NCI-H69 (cell line): ENCODE measurements around the gene E2F2.
"Not testable (repeated sequence)": the region's sequence is repeated elsewhere in the genome, so short reads cannot be mapped to it uniquely, and the experiment has no call there.

Experiments
- DNase-seq: peaks from one replicate; lab custom pipeline; 2025; lab: John Stamatoyannopoulos, UW

E2F2 gene

GRCh38 chr1:23524716-23525401 is 6.2 kb downstream of the E2F2 start:
- DNase-seq: peak; percentile 97

- DNase-seq: no peak
Measured at GRCh38 chr1:23524163-23524562, 6.9 kb downstream of the E2F2 start.

- no peak for DNase-seq
Measured at GRCh38 chr1:23522244-23522982, 8.6 kb downstream of the E2F2 start.

DNA sequence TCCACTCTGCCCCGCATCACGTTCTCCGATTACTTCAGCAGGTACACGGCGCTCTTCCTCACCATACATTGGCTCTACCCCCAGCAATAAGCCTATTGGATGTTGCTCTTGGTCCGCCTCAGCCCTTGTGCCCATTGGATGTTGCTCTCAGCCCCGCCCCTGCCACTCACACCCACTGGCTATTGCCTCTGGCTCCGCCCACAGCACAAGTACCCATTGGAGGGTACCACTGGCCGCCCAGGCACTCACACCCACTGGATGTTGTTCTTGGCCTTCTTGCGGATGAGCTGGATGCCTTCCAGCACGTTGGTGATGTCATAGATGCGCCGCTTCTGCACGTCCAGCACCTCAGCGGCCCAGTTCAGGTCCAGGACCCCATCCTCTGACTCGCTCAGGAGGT is 9.4 kb downstream of the E2F2 start:
- no peak for DNase-seq

- no peak for DNase-seq
Measured at GRCh38 chr1:23517581-23517980, 13.5 kb downstream of the E2F2 start.

DNA sequence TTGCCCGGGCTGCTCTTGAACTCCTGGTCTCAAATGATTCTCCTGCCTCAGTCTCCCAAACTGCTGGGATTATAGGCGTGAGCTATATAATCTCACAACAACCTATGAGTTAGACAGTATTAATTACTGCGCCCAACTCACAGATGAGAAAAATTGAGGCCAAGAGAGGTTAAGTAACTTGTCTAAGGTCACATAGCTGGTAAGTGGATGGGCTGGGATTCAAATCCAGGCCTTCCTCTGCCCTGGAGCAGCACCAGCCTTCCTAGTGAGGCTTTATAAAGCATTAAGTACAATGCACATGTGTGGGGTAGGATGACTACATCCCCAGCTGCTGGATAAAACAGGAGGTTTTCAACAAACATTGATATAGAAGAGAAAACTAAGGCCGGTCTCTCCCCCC is 15.1 kb downstream of the E2F2 start:
- DNase-seq: no peak

- no peak for DNase-seq
Measured at GRCh38 chr1:23514111-23514679, 16.8 kb downstream of the E2F2 start.

DNA sequence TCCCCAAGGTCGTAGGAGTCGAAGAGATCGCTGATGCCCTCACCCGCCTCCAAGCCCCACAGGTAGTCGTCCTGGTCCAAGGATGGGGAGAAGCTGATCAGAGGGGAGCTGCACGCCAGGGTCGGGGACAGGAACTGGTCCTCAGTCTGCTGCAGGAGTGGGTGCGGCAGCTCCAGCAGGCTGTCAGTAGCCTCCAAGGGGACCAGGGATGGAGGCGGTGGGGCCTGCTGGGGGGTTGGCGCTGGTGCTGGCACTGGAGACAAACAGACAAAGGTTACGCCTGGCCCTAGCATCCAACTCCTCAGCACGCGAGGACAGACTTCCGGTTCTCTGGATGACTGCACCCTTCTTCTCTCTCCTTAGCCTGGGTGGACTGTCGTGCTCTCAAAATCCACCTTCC is 21.1 kb downstream of the E2F2 start:
- DNase-seq: no peak

- DNase-seq: no peak
Measured at GRCh38 chr1:23506376-23507107, 24.5 kb downstream of the E2F2 start.

- no peak for DNase-seq
Measured at GRCh38 chr1:23505851-23506250, 25.2 kb downstream of the E2F2 start.

DNA sequence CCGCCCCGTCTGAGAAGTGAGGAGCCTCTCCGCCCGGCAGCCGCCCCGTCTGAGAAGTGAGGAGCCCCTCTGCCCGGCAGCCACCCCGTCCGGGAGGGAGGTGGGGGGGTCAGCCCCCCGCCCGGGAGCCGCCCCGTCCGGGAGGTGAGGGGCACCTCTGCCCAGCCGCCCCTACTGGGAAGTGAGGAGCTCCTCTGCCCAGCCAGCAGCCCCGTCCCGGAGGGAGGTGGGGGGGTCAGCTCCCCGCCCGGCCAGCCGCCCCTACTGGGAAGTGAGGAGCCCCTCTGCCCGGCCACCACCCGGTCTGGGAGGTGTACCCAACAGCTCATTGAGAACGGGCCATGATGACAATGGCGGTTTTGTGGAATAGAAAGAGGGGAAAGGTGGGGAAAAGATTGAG is 26.9 kb downstream of the E2F2 start:
- DNase-seq: not testable (repeated sequence)

- DNase-seq: no peak
Measured at GRCh38 chr1:23502951-23503350, 28.1 kb downstream of the E2F2 start.

DNA sequence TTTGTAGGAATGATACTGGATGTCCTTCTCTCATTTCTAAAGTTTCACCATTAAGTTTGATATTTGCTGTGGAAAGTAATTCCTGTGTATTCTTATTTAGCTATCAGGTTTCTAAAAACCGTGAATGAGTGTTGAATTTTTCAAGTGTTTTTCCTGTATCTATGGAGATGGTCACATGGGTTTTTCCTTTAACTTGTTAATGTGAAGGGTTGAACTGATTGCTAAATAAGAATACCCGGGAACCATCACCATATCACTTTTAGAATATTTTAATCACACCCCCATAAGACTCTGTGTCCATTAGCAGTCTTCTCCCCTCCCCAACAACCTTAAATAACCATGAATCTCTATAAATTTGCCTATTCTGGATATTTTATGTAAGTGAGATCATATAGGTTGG is 30.6 kb downstream of the E2F2 start:
- DNase-seq: no peak

DNA sequence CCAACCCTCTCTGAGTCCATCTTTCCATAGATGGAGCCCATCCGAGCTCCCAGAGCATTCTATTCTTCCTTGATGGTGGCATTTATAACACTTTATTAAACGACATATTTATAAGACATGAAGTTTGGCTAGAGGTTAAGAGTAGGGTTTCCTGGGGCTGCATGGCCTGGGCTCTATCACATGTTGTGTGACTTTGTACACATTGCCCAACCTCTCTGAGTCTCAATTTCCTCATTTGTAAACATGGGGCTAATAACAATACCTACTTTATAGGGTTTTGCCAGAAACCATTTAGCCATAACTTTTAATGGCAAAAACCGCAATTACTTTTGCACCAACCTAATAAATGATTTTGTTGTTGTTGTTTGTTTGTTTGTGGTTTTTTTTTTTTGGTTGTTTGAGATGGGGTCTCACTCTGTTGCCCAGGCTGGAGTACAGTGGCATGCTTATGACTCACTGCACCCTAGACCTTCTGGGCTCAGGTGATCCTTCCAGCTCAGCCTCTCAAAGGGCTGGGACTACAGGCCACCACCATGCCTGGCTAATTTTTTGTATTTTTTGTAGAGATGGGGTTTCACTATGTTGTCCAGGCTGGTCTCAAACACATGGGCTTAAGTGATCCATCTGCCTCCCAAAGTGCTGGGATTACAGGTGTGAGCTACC is 33.1 kb downstream of the E2F2 start:
- no peak for DNase-seq

DNA sequence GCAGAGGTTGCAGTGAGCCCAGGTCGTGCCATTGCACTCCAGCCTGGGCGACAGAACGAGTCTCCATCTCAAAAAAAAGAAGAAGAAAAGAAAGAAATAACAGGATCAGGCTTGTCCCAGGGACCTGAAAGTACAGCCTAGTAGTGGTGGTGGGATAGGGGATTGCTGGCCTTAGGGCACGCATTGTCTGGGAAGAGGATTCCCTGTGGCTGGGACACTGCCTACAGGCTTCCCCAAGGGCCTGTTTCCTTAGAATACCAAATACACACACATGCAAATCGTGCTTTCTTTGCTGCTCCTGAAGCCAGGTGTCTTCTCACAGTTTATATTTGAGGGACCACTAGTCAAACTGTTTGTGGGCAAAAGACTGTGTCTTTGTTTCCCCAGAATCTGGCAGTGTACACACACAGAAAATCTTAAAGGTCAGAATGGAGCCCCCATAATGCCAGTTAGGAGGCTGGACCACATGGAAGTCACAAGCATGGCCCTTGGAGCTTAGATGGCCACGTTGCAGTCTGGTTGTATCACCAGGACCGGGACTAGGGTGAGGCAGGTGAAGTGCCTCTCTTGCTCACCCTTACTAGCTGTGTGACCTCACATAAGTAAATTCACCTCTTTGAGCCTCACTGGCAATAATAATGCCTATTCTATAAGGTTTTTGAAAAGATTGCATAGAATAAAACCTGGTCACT is 34.4 kb downstream of the E2F2 start:
- DNase-seq: no peak

- not testable (repeated sequence) for DNase-seq
Measured at GRCh38 chr1:23494836-23495235, 36.2 kb downstream of the E2F2 start.

DNA sequence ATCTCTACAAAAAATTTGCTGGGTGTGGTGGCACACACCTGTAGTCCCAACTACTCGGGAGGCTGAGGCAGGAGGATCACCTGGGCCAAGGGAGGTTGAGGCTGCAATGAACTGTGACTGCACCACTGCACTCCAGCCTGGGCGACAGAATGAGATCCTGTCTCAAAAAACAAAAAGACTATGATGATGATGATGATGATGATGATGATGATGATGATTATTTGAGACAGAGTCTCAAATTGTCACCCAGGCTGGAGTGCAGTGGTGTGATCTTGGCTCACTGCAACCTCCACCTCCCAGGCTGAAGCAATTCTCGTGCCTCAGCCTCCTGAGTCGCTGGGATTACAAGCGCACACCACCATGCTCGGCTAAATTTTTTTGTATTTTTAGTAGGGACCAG is 38.3 kb downstream of the E2F2 start:
- not testable (repeated sequence) for DNase-seq

DNA sequence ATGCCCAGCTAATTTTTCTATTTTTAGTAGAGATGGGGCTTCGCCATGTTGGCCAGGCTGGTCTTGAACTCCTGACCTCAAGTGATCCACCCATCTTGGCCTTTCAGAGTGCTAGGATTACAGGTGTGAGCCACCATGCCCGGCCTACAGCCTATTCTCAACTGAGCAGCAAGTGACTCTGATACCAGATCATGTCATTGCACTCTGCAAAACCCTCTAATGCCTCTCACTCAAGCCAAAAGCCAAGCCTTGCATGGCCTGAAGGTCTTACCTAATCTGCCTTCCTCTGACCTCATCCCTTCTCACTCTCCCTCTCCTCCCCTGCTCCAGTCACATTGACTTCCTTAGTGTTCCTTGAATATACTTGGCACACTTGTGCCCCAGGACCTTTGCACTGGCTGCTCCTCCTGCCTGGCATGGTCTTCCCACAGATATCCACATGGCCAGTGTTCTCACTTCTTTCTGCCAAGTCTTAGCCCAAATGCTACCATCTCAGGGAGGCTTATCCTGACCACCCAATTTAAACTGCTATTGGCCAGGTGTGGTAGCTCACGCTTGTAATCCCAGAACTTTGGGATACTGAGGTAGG is 38.8 kb downstream of the E2F2 start:
- no peak for DNase-seq

DNA sequence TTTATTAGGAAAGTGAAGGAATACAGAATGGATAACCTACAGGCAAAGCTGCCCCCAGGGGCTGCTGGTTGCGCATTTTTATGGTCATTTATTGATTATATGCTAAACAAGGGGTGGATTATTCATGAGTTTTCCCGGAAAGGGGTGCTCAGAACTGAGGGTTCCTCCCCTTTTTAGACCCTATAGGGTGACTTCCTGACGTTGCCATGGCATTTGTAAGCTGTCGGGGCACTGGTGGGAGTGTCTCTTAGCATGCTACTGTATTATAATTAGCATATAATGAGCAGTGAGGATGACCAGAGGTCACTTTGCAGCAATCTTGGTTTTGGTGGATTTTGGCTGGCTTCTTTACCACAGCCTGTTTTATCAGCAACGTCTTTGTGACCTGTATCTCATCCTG is 41.2 kb downstream of the E2F2 start:
- DNase-seq: no peak

- no peak for DNase-seq
Measured at GRCh38 chr1:23485002-23485332, 46.1 kb downstream of the E2F2 start.

- DNase-seq: peak; percentile 86
Measured at GRCh38 chr1:23484253-23485001, 46.6 kb downstream of the E2F2 start.
